Non-pigmented ciliary epithelial cell (primary cell): ENCODE results near the gene SUGCT.
A peak's percentile ranks its signal among the peaks of the same experiment; 100 is the strongest.
"Not testable (repeated sequence)": the region's sequence is repeated elsewhere in the genome, so short reads cannot be mapped to it uniquely, and the experiment has no call there.

Source experiments
- DNase-seq: peaks from one replicate; pipeline ENCODE4 v3.0.0-alpha.2; 2010; ENCODE audit warnings: low read depth

The SUGCT gene

DNA sequence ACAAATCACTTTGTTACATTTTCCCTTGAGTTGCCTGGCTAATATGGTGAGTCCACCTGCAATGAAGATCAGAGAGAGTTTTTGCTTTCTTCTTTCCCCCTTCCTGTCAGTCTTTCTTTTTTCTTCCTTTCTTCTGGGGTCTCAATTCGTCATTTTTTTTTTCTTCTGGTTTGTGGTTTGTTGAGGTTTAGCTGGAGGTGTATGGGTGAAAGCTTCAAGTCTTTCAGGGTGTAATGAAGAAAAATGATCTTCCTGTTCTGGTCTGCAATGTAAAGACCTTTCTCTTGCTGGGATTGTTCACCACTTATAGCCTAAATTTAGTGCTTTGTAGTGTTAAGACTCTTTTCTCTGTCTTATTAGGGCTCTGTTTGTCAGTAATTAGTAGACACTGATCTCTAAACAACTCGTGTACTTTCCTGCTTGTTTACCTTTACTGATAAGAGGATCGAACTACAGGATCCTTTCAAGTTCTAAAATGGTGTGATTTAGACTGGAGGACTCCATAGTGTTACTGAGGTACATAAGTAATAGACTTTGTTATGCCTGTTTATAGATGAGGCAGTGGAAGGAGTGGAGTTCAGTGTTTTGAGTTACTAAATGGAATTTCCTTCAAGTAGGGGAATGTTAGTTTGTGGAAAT lies 129.1 kb downstream of the SUGCT start:
- no peak for DNase-seq

DNA sequence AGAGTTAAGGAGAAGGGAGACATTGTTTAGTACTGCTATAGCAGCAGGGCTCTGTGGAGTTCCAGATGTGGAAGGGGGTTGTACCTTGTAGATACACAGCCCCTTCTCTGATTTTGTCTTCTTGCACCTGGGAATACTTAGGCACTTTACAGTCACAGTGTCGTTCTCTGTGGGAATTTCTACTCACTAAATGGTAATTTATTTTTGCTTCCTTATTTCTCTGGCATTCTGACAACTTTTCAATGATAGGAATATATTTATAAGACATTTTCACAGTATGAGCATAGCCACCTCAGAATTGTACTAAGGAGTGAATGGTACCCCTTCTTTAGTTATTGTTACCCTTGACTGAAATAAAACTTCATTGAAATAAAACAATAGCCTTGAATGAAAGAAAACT lies 132.8 kb downstream of the SUGCT start:
- no peak for DNase-seq

DNA sequence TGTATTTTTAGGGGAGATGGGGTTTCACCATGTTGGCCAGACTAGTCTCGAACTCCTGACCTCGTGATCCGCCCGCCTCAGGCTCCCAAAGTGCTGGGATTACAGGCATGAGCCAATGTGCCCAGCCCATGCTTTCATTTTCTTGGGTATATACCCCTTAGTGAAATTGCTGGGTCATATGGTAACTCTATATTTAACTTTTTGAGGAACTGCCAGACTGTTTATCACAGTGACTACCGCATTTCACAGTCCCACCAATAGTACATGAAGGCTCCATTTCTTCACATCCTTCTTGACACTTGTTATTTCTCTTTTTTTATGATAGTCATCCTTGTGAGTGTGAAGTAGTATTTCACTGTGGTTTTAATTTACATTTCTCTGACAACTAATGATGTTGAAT lies 134.0 kb downstream of the SUGCT start:
- DNase-seq = not testable (repeated sequence)

DNA sequence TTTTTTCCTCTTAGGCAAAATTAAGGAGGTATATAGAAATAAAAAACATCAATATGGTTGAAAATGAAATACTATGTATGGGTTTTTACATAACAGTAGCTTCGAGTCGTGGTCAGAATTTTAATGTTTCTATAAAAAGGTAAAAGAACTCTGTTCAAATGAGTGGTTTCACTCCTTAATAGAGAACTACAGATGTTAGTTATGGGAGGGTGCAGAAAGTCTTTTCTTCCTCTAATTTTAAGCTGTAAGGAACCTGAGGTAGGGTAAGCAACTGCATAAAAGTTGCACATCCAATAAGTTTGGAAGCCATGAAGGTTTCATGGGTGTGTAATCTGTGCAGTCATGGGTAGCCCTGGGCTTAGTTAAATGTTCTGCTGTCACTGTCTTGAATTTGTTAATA lies 141.3 kb downstream of the SUGCT start:
- no peak for DNase-seq

DNA sequence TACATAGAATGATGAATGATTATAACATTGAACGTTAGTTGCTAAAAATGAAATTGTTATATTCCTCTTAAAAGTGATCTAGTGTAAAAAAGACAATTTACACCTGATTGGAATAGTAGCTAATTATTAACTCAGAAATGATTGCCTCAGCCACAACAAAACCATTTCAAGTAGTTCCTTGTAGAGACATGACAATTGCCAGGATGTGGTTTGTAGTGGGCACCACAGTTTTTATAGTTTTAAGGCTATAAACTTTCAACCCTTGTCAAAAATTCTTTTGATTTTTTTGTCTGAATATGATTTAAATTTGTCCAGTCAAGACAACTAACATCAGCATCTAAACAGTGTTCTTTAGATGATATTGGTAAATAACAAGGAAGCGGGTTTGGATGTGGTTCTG lies 145.2 kb downstream of the SUGCT start:
- DNase-seq = no peak

DNA sequence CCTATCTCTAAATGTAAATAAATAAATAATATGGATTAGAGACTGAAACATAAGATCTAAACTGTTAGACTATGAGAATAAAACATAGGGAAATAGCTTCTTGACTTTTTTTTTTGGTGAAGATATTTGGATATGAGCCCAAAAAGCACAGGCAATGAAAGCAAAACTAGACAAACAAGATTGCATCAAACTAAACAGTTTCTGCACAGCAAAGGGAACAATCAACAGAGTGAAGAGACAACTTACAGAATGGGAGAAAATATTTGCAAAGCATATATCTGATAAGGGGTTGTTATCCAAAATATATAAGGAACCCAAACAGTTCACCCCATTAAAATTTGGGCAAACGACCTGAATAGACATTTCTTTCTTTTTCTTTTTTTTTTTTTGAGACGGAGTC lies 148.1 kb downstream of the SUGCT start:
- DNase-seq = no peak

DNA sequence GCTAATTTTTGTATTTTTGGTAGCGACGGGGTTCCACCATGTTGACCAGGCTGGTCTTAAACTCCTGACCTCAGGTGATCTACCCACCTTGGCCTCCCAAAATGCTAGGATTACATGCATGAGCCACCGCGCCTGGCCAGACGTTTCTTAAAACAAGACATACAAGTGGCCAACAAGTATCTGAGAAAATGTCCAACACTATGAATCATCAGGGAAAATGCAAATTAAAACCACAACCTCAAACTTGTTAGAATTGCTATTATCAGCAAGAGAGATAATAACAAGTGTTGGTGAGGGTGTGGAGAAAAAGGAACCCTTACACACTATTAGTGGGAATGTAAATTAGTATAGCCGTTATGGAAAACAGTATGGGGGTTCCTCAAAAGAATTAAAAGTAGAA lies 148.6 kb downstream of the SUGCT start:
- no peak for DNase-seq

DNA sequence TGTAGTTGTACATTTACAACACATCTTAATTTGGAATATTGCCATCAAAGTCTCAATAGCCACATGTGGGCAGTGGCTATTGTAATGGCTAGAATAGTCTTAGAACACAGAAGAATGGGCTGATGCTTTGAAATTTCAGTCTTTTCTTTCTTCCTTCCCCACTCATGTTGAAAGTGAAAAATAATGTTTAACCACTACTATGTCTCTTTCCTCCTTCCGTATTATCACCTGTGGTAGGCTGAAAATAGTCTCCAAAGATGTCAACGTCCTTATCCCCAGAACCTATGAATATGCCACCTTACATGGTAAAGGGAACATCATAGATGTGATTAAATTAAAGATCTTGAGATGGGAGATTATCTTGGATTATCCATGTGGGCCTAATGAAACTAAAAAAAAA lies 154.0 kb downstream of the SUGCT start:
- no peak for DNase-seq

DNA sequence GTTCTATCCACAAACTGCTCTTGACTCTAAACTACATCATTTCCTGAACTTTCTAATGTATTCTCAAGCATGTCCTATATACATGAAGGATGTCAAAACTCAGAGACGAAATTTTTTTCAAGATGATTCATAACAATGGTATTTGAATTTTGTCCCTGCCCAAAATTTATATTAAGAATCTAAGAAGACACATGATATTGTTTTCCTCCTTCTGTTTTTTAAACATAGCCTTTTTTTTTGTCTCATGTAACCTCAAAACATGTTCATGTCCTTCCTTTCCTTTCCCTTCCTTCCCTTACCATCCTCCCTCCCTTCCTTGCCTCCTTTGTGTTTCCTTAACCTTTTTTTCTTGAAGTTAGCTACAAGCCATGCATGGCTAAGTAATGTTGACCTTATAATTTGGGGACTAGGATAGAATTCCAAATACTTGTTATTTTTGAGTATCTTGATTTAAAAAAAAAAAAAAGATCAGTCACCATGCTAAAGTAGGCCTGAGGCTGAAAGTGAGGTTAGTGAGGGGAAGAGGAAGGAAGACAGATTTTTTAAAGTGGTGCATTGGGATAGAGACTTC lies 163.0 kb downstream of the SUGCT start:
- no peak for DNase-seq

DNA sequence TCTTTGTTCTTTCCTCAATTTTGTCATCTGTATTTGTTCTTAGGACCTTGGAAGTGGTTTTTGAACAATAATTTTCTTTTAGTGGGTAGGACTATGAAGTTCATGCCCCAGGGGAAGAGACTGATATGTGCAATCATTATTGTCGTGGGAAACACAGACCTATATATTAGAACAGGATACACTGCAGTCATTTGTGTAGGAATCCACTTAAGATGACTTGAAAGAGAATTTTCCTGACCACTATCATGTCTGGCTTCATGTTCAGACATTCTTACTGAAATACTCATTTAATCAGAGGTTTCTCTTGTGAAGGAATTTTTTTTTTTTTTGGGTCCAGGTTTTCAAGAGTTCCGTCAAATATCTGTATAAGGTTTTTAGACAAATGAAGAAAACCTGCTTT lies 163.6 kb downstream of the SUGCT start:
- peak; percentile 86 for DNase-seq

DNA sequence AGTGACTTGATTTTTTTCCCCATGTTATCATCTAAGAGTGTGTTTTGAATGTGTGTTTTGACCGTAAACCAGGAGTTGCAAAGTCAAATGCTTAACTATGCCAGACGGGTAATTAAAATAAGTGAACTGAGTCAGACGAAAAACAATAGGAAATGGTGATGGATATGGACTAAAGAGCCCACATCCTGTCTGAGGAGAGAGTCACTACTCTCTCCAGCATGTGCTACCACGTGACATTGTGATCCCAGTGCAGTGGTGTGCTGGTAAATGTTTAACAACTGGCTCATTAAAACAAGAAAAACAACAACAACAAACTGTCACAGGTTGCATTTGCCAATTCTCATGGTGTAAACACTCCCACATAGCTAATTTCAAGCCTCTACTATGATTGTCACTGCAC lies 164.3 kb downstream of the SUGCT start:
- DNase-seq = peak; percentile 85

DNA sequence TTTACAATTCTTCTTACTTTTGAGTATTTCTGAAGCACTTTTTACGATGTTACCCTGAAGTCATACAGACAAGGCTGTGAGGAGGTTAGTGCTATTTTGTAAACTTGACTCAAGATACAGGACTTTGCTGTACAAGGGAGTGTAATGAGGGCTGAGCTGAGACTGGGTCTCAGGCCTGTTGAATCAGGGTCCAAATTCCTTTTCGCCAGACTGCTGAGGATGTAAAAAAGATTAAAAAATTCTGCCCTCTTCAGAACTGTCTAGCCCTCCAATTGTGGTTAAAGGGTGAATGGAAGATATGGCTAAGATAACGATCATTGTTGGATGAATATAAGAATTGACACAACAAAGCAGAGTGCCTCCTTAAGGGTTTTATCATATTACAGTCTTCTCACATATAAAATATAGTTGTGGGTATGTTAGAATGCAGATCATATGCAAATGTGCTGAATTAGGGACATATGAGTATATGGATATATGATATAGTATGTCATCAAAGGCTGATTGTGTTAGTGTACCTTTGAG lies 165.4 kb downstream of the SUGCT start:
- no peak for DNase-seq

DNA sequence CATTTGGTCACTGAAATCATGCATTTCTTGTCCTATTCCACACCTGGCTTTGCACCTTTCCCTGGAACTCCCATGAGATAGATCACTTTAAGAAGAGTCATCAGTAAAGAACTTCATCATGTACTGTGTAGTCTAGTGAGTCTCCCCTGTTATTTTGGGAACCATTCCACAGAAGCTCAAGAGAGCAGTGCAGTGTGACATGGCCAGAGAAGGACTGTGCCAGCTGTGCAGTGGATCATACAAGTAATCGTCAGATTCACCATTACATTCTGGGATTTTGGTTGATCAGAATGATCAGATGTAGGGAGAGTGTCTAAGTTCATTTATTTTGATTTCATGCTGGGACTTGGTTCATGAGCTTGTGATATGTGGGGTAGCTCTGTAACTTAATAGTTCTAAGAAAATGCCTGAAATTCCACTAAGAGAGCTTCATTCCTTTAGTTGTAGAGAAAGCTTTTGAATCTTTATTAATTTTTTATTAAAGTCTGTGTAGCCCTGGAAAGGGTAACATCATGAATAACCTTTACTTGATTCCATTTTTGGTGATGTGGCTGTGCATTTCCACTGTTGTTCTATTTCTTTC lies 166.8 kb downstream of the SUGCT start:
- DNase-seq = no peak

DNA sequence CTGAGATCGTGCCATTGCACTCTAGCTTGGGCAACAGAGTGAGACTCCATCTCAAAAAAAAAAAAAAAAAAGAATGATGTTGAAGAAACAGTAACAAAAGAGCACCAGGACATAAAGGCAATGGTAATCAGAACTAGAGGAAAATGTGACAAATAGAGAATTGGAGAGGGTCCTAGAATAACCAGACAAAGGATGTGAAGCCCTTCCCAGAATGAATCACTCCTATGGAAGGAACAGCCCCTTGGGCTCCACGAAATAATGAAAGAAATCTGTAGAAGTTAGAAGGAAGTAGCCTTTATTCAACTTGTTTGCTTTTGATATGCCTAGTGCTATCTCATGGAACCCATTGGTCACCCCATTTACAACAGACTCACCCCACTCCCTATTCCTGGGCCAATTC lies 169.2 kb downstream of the SUGCT start:
- DNase-seq = no peak

DNA sequence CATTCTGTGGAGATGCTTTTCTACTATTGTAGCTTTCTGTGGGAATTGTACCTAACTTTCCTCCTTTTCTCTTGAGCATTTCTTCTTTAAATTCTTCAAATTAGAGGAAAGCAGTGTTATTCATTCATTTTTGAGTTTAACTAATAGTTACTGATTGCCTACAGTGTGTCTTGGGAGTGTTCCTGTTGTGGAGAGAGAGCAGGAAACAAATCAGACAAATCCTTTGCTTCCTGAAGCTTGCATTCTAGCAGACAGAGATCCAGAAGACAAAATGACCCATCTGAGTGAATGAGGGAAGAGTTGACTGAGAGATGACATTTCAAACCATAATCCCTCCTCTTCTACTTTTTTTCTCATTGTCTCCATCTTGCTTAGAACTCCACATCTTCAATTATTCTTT lies 170.4 kb downstream of the SUGCT start:
- no peak for DNase-seq

DNA sequence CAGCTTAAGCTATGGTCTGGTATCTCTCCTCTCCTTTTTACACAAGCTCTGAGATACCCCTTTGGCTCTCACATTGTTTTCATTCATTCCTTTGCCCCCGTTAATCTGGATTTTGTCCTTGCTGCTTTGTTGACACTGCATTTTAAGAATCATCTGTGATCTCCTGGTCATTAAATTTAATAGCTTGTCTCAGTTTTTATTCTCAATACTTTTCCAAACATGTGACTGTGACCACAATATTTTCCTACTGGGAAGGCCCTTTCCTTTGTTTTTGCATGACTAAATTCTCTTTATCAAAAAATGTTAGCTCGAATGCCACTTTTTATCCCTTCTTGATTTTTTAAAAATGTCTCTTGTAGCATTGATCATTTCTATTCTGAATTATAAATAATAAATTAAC lies 171.2 kb downstream of the SUGCT start:
- DNase-seq = no peak

DNA sequence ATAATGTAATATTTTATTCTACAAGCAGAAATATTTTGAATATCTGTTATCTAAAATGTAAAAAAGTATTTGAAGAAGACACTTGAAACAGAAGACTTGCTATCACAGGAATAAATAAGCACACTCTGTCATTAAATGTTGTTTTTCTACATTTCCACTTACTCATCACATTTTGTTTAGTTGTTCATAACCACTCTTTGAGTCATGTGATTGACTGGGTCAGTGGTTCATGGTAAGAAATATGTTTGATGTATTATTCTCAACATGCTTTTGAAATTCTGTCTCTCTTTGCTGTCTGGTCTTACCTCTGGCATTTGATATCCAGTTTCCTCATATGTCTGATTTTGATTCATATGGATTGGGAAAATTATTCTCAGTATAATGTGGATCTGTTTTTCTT lies 171.8 kb downstream of the SUGCT start:
- DNase-seq = no peak

DNA sequence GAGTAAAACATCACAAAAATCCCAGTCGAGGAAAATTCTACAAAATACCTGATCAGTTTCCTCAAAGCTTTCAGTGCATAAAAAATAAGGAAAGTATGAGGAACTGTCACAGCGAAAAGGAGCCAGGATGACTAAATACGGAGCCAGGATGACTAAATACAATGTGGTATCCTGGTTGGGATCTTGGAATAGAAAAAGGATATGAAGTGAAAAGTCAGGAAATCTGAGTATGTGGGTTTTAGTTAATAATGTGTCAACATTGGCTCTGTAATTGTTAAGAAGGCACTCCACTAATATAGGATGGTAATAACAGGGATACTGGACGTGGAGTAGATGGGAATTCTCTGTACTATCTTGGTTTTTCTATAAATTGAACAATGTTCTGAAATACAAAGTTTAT lies 175.5 kb downstream of the SUGCT start:
- no peak for DNase-seq

DNA sequence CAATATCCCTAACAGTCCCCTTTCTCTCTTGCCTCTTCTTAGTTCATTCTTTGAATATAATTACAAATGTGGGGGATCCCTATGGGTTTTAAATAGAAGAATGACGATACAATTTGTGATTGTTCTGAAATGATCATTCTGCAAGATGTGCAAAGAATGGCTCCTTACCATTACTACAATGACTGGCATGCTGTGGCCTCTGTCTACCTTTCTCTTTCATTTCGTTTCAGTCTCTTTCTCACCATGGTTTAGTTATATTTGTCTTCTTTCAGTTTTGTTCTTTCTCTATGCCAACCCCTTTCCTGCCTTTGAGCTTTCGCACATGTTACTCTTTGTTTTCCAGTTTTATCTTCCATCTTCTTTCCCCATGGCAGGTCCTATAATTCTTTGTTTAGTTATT lies 176.5 kb downstream of the SUGCT start:
- DNase-seq = no peak

DNA sequence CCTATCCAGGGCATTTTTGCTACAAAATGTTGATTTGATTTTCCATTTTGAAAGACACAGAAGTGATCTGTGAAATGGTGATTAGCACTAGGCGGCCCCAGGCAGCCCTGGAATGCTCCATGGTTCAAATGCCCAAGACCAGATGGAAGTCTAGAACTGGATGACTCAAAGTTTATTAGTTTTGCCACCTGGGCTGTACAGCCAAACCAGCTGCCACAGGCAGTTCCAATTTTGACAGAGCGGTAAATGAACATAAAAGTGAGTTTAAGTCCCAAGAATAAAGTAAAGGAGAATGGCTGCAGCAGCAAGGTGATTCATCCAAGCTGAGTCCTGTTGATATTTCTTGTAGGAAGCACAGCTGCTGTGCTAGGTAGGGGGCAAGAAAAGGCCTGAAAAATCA lies 180.5 kb downstream of the SUGCT start:
- DNase-seq = no peak

DNA sequence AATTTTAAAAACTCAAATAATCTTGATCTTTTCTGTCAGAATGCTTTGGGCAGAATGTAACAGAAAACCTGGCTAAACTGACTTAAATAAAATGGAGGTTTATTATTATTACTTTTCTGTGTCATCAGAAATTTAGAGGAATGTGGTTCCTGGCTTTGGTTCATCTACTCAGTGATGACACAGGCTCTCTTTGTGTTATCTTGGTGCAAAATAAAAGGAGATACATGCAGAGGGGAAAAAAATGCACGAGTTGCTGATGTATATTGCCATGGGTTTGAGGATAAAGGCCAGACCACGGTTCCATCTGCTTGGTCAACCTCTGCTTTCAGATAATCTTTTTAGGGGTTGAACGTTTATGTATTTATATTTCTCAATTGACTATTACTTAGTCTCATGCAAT lies 181.4 kb downstream of the SUGCT start:
- DNase-seq = no peak

DNA sequence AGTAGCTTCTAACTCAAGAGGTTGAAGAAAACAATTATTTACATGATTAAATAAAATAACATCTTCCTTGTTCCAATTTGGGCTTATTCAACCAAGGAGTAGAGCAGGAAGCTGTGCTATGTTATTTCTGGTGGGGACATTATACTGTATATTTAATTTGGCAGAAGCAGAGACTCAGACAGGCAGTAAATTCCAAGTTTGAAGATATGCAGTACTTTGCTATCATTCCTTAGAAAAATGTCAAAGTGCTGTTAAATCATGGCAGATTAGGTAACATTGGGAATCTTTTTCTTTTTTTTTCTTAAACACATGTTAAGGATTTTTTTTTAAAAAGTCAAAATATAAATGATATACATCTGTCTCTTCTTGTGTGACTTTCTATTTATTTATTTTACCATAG lies 190.1 kb downstream of the SUGCT start:
- DNase-seq = no peak

DNA sequence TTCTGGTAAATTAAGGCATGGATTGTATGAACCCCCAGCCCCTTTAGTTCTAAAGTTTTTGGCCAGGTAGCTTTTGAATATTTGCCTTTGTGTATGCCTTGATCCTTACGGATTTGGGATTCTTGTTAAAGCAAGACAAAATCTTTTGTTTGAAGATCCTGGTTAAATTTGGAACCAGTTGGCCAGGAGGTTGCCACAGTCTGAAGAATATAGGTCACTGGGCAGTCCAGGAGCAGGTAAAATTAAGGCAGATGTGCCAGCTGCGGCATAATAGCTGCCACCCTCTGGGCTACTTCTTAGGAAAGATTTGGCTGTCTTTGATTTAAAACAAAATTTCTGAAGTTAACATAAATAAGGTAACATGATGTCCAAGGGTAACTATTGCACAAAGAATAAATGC lies 192.3 kb downstream of the SUGCT start:
- no peak for DNase-seq

DNA sequence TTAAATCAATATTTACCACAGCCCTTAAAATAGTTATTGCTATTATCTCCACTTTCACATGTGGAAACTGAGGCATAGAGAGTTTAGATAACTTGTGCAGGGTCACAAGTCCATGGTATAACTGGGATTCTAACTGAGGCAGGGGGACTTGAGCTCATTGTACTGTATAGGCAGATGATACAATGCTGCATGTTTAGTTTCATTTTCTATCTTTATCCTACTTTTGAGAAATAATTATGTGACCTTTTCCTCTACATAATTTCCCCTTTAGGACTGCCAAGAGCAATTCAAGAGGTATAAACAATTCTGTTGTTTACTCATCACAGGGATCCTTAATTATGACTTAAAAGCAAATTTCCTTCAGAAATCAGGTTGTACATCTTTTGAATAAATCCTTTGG lies 193.1 kb downstream of the SUGCT start:
- DNase-seq = no peak
